ENCODE results near the gene ZNF442.

GRCh38 chr19:12379732-12380443 lies 14.4 kb upstream of the ZNF442 start:
- TF ChIP-seq POLR2A (IDR thresholded peaks at IDR 0.05; ENCODE audit: low read length) (no peak), EP300 (IDR thresholded peaks at IDR 0.05) (no peak), CTCF (IDR thresholded peaks at IDR 0.05) (no peak), CHD4 (IDR thresholded peaks at IDR 0.05; ENCODE audit: borderline replicate concordance) (no peak), RNF2 (IDR thresholded peaks at IDR 0.05; ENCODE audit: borderline replicate concordance, low read depth) (no peak), TP53 (CRISPR knock-in tag; IDR thresholded peaks at IDR 0.05) (no peak), RAD21 (conservative IDR thresholded peaks at IDR 0.05 in 1 of 2, IDR thresholded peaks at IDR 0.05 in 1 of 2) (no peak), FOSB (CRISPR knock-in tag; IDR thresholded peaks at IDR 0.05) (no peak)

All from A549 (cell line).